Endothelial cell (in vitro differentiated cells): ENCODE measurements around the gene NEBL. TPM values are rescaled to one million over a fixed set of nuclear protein-coding genes. Genes with fewer than 3 reads are reported as not detected.

ENCODE experiments used
- DNase-seq: peaks from one replicate; pipeline ENCODE4 v3.0.0; 2021; ENCODE audit warnings: low spot score
- H3K27ac Mint-ChIP-seq: one replicate; pipeline ENCODE4 v1.8.0; 2021; ENCODE audit warnings: mixed read lengths, inconsistent platforms; ENCODE audit not compliant: unreplicated experiment
- H3K27me3 Mint-ChIP-seq: one replicate; pipeline ENCODE4 v1.8.0; 2021; ENCODE audit warnings: mild to moderate bottlenecking, moderate library complexity, mixed read lengths, inconsistent platforms; ENCODE audit not compliant: unreplicated experiment
- H3K36me3 Mint-ChIP-seq: one replicate; pipeline ENCODE4 v1.8.0; 2021; ENCODE audit warnings: mild to moderate bottlenecking, low read depth, mixed read lengths, inconsistent platforms; ENCODE audit not compliant: unreplicated experiment
- H3K4me1 Mint-ChIP-seq: one replicate; pipeline ENCODE4 v1.8.0; 2021; ENCODE audit warnings: mild to moderate bottlenecking, mixed read lengths, inconsistent platforms; ENCODE audit not compliant: unreplicated experiment
- H3K4me3 Mint-ChIP-seq: one replicate; pipeline ENCODE4 v1.8.0; 2021; ENCODE audit warnings: mild to moderate bottlenecking, mixed read lengths, inconsistent platforms; ENCODE audit not compliant: unreplicated experiment
- H3K9me3 Mint-ChIP-seq: one replicate; pipeline ENCODE4 v1.8.0; 2021; ENCODE audit warnings: mixed read lengths, inconsistent platforms; ENCODE audit not compliant: unreplicated experiment
- total RNA-seq: library from RNA; stranded (reverse); fragmentation: NEBNext Ultra II Directional; extraction: Animal tissue kit (Norgen Biotek cat#: 25700); gene quantifications from one replicate; pipeline ENCODE4 v1.2.1, GENCODE V29; 2021; ENCODE audit not compliant: unreplicated experiment
- TF ChIP-seq, protein P1 (sequence below): fragments of 200-600 bp; sonication (generic); IDR thresholded peaks from one replicate; pipeline ENCODE4 v1.5.0; 2021; ENCODE audit warnings: antibody characterized with exemption; ENCODE audit not compliant: unreplicated experiment

Gene NEBL
- total RNA-seq, 1 donor from 2014 or later = 1.7 TPM

DNA sequence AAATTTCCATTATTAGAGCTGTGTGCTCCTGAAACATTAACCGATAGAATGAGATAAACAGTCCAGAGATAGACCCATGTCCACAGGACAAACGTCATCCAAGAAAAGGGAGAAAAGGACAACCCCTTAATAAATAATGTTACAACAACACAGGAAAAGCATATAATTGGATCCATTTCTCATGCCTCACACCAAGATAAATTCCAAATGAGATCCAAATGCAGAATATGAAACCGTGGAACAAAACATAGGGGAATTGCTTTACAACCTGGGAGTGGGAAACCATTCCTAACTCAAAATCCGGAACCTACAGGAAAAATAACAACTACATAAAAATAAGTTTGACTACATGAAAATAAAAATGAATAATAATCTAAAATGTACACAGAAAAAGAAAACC, 22.4 kb upstream of the NEBL start:
- Mint-ChIP-seq H3K4me1 (no peaks in the 10 kb centered on the region), H3K4me3 (no peak overlapping the region), H3K27ac (no peak overlapping the region), H3K27me3 (no peaks in the 10 kb centered on the region), H3K9me3 (no peaks in the 10 kb centered on the region), H3K36me3 (no peaks in the 10 kb centered on the region)
- TF ChIP-seq, protein P1, sequence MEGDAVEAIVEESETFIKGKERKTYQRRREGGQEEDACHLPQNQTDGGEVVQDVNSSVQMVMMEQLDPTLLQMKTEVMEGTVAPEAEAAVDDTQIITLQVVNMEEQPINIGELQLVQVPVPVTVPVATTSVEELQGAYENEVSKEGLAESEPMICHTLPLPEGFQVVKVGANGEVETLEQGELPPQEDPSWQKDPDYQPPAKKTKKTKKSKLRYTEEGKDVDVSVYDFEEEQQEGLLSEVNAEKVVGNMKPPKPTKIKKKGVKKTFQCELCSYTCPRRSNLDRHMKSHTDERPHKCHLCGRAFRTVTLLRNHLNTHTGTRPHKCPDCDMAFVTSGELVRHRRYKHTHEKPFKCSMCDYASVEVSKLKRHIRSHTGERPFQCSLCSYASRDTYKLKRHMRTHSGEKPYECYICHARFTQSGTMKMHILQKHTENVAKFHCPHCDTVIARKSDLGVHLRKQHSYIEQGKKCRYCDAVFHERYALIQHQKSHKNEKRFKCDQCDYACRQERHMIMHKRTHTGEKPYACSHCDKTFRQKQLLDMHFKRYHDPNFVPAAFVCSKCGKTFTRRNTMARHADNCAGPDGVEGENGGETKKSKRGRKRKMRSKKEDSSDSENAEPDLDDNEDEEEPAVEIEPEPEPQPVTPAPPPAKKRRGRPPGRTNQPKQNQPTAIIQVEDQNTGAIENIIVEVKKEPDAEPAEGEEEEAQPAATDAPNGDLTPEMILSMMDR = no peak
- DNase-seq = no peak

DNA sequence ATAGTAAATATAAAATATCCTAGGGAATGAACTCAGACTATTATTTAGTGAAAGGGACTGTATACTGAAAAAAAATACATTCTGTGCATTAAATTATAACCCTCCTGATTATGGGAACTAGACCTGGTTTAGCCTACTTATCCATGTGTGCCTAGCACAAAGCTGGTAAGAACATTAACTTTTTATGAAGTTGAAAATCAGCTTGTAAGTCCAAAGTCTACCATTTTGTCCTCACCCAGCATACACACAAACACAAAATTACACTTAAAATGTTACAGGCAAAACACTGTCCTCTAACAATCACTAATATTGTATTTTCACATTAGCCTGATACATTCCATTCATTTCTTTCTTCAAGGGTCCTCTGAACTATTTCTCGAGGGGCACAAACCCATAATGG, 19.9 kb upstream of the NEBL start:
- Mint-ChIP-seq H3K27me3 (no peaks in the 10 kb centered on the region), H3K9me3 (no peaks in the 10 kb centered on the region), H3K36me3 (no peaks in the 10 kb centered on the region), H3K27ac (no peak overlapping the region), H3K4me1 (no peaks in the 10 kb centered on the region), H3K4me3 (no peak overlapping the region)
- DNase-seq = no peak
- TF ChIP-seq, protein P1 = no peak

DNA sequence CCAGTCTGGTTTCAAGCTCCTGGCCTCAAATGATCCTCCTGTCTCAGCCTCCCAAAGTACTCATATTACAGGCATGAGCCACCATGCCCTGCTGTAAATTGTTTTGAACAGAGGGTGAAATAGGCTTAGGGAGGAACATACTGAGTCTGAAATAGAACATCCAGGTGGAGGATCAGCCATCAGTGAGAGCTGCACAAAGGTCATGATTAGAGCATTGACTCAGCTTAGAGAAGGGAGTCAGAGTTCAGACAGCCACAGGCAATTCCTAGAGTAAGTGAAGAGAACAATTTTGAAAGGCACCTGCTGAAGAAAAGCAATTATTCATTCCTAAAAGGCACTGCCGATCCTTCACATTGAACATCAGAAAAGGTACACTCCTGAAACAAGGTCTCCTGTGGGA, 15.9 kb upstream of the NEBL start:
- no peaks in the 10 kb centered on the region for H3K9me3 Mint-ChIP-seq

DNA sequence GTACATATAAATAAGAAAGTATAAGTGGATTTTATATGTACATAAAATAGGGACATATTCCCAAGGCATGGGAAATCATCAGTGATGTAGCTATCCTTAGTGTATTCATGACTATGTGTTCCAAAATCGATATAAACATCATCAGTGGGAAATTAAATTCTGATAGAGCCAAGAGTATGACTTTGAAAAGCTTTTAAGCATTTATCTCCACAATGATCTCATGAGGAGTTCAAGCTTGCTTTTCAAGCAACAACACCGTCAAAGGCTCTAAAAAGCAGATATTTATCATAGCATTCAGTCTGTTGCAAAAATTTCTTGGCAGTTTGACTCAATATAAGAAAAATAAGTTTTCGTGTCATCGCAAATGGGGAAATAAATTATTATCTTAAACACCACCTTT, 14.5 kb upstream of the NEBL start:
- Mint-ChIP-seq H3K27ac (no peak overlapping the region), H3K36me3 (no peaks in the 10 kb centered on the region), H3K9me3 (no peaks in the 10 kb centered on the region), H3K4me3 (no peak overlapping the region), H3K27me3 (no peaks in the 10 kb centered on the region), H3K4me1 (no peaks in the 10 kb centered on the region)
- DNase-seq = no peak
- TF ChIP-seq, protein P1 = no peak

More for the DNA sequence above, 15.9 kb upstream of the NEBL start:
- Mint-ChIP-seq H3K4me1 (no peaks in the 10 kb centered on the region), H3K4me3 (no peak overlapping the region), H3K27ac (no peak overlapping the region), H3K27me3 (no peaks in the 10 kb centered on the region), H3K36me3 (no peaks in the 10 kb centered on the region)
- TF ChIP-seq, protein P1 = no peak
- DNase-seq = no peak

DNA sequence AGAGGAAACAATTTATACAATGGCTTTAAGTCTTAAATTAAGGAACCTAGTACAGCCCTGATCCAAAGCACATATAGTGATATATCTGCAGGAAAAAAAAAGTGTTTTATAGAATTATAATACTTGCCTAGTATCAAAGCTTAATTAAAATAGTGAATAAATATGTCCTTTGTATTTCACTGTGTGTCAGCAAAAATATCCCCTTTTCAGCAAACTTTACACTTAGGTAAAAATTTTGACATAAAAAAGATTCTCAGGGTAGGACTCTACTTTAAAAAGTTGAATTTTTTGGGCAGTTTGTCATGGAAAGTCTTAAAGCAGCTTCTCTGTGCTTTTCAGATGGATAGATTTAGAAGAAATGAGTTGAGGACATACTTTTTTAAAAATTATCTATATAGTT, 12.7 kb upstream of the NEBL start:
- no peak for DNase-seq
- H3K36me3 Mint-ChIP-seq = no peaks in the 10 kb centered on the region
- no peaks in the 10 kb centered on the region for H3K4me1 Mint-ChIP-seq
- H3K27me3 Mint-ChIP-seq = no peaks in the 10 kb centered on the region
- no peaks in the 10 kb centered on the region for H3K9me3 Mint-ChIP-seq
- no peak overlapping the region for H3K4me3 Mint-ChIP-seq
- H3K27ac Mint-ChIP-seq = no peak overlapping the region
- TF ChIP-seq, protein P1 = no peak
